Measurements from ENCODE around the gene EFNA4.

DNA sequence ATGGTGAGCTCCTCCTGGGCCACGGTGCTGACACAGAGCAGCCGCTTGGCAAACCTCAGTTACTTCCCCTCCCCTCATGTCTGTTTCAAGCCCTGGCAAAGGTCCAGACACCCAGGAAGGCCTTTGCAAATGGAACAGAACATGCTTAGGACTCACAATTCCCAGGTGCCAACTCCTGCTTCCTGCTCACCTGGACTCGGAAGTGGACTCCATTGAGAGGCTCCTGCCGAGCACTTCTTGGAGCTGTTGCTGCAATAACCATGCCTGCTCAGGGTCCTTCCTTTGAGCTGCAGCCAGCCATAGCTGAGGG, 40.7 kb upstream of the EFNA4 start:
- TF ChIP-seq ZNF239 (tag by site-specific recombination; IDR thresholded peaks at IDR 0.05) (no peak), ZSCAN4 (tag by site-specific recombination; IDR thresholded peaks at IDR 0.05) (no peak), ZNF274 (IDR thresholded peaks at IDR 0.05; ENCODE audit: low read length) (no peak), ZNF274 (tag by site-specific recombination; IDR thresholded peaks at IDR 0.05; ENCODE audit: borderline replicate concordance) (no peak), ZNF768 (tag by site-specific recombination; IDR thresholded peaks at IDR 0.05) (no peak), ZNF10 (tag by site-specific recombination; IDR thresholded peaks at IDR 0.05) (no peak)
- TF ChIP-seq, protein P1, sequence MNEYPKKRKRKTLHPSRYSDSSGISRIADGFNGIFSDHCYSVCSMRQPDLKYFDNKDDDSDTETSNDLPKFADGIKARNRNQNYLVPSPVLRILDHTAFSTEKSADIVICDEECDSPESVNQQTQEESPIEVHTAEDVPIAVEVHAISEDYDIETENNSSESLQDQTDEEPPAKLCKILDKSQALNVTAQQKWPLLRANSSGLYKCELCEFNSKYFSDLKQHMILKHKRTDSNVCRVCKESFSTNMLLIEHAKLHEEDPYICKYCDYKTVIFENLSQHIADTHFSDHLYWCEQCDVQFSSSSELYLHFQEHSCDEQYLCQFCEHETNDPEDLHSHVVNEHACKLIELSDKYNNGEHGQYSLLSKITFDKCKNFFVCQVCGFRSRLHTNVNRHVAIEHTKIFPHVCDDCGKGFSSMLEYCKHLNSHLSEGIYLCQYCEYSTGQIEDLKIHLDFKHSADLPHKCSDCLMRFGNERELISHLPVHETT (tag by site-specific recombination; IDR thresholded peaks at IDR 0.05), result no peak
- TF ChIP-seq, protein P2, sequence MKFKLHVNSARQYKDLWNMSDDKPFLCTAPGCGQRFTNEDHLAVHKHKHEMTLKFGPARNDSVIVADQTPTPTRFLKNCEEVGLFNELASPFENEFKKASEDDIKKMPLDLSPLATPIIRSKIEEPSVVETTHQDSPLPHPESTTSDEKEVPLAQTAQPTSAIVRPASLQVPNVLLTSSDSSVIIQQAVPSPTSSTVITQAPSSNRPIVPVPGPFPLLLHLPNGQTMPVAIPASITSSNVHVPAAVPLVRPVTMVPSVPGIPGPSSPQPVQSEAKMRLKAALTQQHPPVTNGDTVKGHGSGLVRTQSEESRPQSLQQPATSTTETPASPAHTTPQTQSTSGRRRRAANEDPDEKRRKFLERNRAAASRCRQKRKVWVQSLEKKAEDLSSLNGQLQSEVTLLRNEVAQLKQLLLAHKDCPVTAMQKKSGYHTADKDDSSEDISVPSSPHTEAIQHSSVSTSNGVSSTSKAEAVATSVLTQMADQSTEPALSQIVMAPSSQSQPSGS (tag by site-specific recombination; IDR thresholded peaks at IDR 0.05; ENCODE audit: low read depth), result no peak
- TF ChIP-seq, protein P3, sequence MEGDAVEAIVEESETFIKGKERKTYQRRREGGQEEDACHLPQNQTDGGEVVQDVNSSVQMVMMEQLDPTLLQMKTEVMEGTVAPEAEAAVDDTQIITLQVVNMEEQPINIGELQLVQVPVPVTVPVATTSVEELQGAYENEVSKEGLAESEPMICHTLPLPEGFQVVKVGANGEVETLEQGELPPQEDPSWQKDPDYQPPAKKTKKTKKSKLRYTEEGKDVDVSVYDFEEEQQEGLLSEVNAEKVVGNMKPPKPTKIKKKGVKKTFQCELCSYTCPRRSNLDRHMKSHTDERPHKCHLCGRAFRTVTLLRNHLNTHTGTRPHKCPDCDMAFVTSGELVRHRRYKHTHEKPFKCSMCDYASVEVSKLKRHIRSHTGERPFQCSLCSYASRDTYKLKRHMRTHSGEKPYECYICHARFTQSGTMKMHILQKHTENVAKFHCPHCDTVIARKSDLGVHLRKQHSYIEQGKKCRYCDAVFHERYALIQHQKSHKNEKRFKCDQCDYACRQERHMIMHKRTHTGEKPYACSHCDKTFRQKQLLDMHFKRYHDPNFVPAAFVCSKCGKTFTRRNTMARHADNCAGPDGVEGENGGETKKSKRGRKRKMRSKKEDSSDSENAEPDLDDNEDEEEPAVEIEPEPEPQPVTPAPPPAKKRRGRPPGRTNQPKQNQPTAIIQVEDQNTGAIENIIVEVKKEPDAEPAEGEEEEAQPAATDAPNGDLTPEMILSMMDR (tag by site-specific recombination; IDR thresholded peaks at IDR 0.05), result no peak
